ENCODE measurements around the gene RAD1.

RAD1 gene

GRCh38 chr5:34918025-34918424 lies 2.7 kb upstream of the RAD1 start:
- in situ Hi-C loops (cut with HindIII; ENCODE audit: low sequenced_read_pairs) = no loop called here

DNA sequence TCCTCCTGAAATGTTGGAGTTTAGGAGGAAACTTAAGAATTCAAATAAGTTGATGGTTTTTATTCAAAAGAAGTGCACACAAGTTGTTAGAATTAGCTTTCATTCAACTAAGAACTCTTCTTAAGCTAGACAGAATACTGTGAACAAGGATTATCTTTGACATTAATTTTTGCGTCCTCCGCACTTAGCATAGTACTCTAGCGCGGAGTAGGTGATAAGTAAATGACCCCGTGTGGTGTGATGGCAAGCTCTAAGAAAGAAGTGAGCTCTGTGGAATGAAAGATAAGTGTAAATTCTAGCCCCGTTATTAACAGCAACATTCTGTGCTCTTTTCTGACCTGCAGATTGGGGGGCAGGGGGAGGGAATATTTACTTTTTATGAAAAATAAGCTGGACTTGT lies 1.2 kb upstream of the RAD1 start:
- in situ Hi-C loops (cut with HindIII; ENCODE audit: low sequenced_read_pairs) = no loop called here

DNA sequence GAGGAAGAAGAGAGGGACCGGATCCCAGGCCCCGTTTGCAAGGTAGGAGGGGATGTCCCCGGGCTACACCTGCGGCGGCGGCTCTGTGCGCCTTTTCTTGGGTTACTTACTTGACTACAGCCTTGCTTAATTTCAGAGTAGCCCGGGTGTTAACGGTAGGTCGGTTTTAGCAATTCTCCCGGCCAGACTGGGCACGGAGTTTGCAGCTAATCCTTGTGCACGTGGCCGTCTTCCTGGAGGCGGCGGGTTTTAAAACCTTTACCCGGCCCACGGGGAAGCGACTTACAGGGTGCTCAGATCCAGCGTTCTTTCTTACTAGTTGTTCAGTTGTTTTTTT lies 520 bp upstream of the RAD1 start:
- in situ Hi-C loops (cut with HindIII; ENCODE audit: low sequenced_read_pairs) = no loop called here

GRCh38 chr5:34914671-34915138 lies 599 bp downstream of the RAD1 start:
- in situ Hi-C loops (cut with HindIII; ENCODE audit: low sequenced_read_pairs) = no loop called here

DNA sequence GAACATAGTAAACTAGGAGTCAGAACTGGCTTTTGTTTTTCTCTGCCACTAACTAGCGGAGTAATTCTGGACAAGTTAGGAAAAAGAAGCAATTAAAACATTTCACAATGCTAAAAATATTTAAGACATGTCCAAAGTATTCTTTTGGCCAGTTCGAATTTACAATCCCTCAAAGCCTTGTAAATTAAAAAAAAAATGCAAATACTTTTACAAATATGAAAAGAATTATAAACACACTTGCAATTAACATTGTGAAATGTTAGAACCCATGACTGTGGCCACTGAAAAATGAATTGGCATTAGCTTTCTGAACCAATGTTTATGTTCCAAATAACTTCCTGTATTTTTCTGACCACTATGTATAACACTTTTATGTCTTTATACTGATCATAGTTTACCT lies 2.2 kb downstream of the RAD1 start:
- in situ Hi-C loops (cut with HindIII; ENCODE audit: low sequenced_read_pairs) = no loop called here

GRCh38 chr5:34905564-34905963 lies 9.7 kb downstream of the RAD1 start:
- in situ Hi-C loops (cut with HindIII; ENCODE audit: low sequenced_read_pairs) = loop anchor here (10.0 kb wide), 1 partner anchor 421 kb away; no protein-coding TSS in a partner anchor

DNA sequence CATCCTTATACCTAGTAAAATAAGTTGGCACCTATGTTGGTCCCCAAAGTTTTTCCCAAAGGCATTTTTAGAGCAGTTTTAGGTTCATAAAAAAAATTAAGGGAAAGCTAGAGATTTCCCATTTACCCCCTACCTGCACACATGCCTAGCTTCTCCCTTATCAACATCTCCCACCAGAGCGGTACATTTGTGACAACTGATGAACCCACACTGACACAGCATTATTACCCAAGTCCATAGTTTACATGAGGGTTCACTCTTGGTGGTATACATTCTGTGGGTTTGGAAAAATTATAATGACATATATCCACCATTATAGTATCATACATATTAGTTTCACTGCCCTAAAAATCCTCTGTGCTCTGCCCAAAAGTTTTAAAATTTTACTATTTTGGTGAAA lies 12.0 kb downstream of the RAD1 start:
- in situ Hi-C loops (cut with HindIII; ENCODE audit: low sequenced_read_pairs) = loop anchor here (10.0 kb wide), 1 partner anchor 418 kb away; no protein-coding TSS in a partner anchor

GRCh38 chr5:34900652-34901051 lies 14.7 kb downstream of the RAD1 start:
- in situ Hi-C loops (cut with HindIII; ENCODE audit: low sequenced_read_pairs) = loop anchor here (10.0 kb wide), 1 partner anchor 416 kb away; no protein-coding TSS in a partner anchor

DNA sequence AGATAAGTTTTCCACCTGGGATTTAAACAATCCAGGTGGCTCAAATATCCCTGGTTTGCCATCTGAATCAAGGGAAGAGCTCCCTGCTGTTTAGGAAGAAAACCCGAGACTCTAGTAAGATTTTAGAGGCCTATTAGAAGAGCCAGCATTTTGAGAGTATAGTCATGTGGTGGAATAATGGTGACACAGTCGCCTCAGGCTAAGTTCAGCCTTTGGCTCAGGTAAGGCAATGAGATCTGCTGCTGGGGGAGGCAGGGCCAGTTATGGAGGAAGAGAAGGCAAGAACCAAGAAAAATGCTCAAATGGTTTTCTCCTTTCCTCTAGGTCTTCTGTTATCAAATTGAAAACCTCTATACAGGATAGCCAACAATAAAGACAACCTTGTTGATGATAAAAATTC lies 16.2 kb downstream of the RAD1 start:
- in situ Hi-C loops (cut with HindIII; ENCODE audit: low sequenced_read_pairs) = no loop called here

DNA sequence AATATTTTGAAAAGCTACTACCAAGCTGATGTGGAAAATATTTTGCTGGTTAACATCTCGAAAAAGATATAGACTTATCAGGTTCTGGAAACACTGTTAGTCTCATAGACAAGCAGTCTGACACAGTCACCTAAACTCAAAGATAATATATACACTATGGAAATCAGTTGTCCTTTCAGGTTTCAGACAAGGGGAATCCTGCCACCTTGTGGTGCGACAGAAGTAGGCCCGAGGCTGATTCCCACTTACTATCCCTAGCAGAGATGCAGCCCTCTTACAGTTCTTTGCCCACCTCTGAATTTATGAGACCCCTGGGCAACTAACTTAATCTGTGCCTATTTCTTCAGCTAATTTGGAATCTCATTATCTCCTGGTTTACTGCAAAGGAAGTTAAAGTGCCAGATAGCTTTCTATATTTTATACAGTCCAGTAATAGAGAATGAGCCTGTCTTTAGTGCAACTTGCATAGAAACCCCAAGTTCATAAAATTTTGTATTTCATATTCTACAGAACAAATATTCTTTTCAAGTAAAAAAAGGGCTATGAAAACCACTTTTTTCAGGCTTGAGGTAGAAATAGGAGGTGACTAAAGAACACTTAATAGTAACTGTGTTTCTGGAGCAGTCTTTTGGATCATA lies 16.9 kb downstream of the RAD1 start:
- in situ Hi-C loops (cut with HindIII; ENCODE audit: low sequenced_read_pairs) = no loop called here

GRCh38 chr5:34897646-34898045 lies 17.7 kb downstream of the RAD1 start:
- in situ Hi-C loops (cut with HindIII; ENCODE audit: low sequenced_read_pairs) = no loop called here

GRCh38 chr5:34895641-34896419 lies 19.5 kb downstream of the RAD1 start:
- in situ Hi-C loops (cut with HindIII; ENCODE audit: low sequenced_read_pairs) = no loop called here

- in situ Hi-C loops (cut with HindIII; ENCODE audit: low sequenced_read_pairs) = no loop called here
These were observed 20.6 kb downstream of the RAD1 start for GRCh38 chr5:34894716-34895115.

DNA sequence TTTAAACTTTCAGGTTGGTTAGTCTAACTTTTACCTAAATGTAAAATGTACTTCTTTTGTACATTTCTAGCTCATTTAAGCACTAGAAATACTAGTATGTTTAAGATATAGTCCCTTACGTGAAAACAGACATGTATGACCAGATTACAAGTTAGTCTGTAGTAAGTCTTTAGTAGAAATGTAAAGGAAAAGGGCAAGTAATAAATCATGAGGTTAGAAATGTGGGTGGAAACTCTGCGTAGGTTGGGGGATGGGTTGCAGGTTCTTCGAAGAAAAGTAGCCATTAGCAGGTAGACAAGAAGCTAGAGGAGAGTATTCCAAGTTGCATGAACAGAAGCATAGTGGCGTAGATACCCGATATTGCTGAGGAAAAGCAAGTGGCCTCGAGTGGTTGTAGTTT lies 22.9 kb downstream of the RAD1 start:
- in situ Hi-C loops (cut with HindIII; ENCODE audit: low sequenced_read_pairs) = no loop called here

- in situ Hi-C loops (cut with HindIII; ENCODE audit: low sequenced_read_pairs) = no loop called here
These were observed 23.3 kb downstream of the RAD1 start for GRCh38 chr5:34891981-34892380.

GRCh38 chr5:34889394-34889793 lies 25.9 kb downstream of the RAD1 start:
- in situ Hi-C loops (cut with HindIII; ENCODE audit: low sequenced_read_pairs) = no loop called here

GRCh38 chr5:34886392-34887119 lies 28.7 kb downstream of the RAD1 start:
- in situ Hi-C loops (cut with HindIII; ENCODE audit: low sequenced_read_pairs) = no loop called here

DNA sequence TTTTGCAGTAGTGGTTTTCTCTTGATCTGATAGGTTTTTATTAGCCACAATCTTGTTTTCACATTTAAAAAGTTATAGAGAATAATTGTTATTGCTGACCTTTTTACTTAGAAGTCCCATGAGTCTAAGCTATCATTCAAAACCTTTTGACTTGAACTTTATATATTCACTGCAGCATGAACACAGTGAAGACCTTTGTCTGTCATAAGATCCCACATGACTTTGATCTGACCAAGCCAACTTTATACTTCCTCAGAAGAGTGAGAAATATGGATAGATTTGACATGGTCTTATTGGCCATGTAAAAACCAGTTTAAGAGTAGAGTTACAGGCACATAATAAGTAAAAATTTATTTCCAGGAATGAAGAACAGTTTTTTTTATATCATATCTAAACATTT lies 34.1 kb downstream of the RAD1 start:
- in situ Hi-C loops (cut with HindIII; ENCODE audit: low sequenced_read_pairs) = no loop called here

DNA sequence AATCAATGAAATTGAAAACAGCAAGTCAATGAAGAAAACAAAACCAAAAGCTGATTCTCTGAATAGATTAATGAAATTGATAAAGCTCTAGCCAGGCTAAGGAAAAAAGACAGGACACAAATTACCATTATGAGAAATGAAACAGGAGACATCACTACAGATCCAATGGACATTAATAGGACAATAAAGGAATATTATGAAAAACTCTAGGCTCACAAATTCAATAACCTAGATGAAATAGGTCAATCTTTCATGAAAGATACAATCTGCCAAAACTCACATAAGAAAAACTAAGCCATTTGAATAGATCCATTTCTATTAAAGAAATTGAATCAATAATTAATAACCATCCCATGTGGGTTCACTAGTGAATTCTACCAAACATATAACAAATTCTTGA lies 39.0 kb downstream of the RAD1 start:
- in situ Hi-C loops (cut with HindIII; ENCODE audit: low sequenced_read_pairs) = no loop called here

GRCh38 chr5:34870382-34870781 lies 44.9 kb downstream of the RAD1 start:
- in situ Hi-C loops (cut with HindIII; ENCODE audit: low sequenced_read_pairs) = no loop called here

GRCh38 chr5:34869256-34869655 lies 46.0 kb downstream of the RAD1 start:
- in situ Hi-C loops (cut with HindIII; ENCODE audit: low sequenced_read_pairs) = no loop called here

GRCh38 chr5:34868791-34869190 lies 46.5 kb downstream of the RAD1 start:
- in situ Hi-C loops (cut with HindIII; ENCODE audit: low sequenced_read_pairs) = no loop called here

All from endothelial cell of hepatic sinusoid (primary cell).